Mucosa of stomach (tissue), 1 donor: ENCODE measurements around the gene TIMM17A.
"Not testable (repeated sequence)": the region's sequence is repeated elsewhere in the genome, so short reads cannot be mapped to it uniquely, and the experiment has no call there.

Experiments used
- H3K27me3 ChIP-seq: one replicate; pipeline ENCODE4 v1.7.0; 2013; ENCODE audit warnings: mild to moderate bottlenecking, low read length; ENCODE audit not compliant: control insufficient read depth, insufficient read depth
- H3K36me3 ChIP-seq: one replicate; pipeline ENCODE4 v1.7.0; 2013; ENCODE audit warnings: low read length; ENCODE audit not compliant: control insufficient read depth, insufficient read depth
- H3K4me1 ChIP-seq: one replicate; pipeline ENCODE4 v1.7.0; 2013; ENCODE audit warnings: mild to moderate bottlenecking, low read length; ENCODE audit not compliant: control insufficient read depth, insufficient read depth
- H3K4me3 ChIP-seq: one replicate; pipeline ENCODE4 v1.7.0; 2013; ENCODE audit warnings: low read length
- H3K9ac ChIP-seq: one replicate; pipeline ENCODE4 v1.7.0; 2013; ENCODE audit warnings: mild to moderate bottlenecking, low read length, moderate library complexity
- H3K9me3 ChIP-seq: one replicate; pipeline ENCODE4 v1.7.0; 2013; ENCODE audit warnings: mild to moderate bottlenecking, low read length, moderate library complexity; ENCODE audit not compliant: control insufficient read depth
- donor health status: Pancreatic carcinoma.

TIMM17A gene

GRCh38 chr1:201944002-201944401 lies 11.3 kb upstream of the TIMM17A start:
- H3K9me3 ChIP-seq, result no peaks in the 10 kb centered on the region
- H3K27me3 ChIP-seq, result peaks cover 33% of the 10 kb centered on the region
- H3K9ac ChIP-seq, result peak overlapping the region; percentile 10
- no peaks in the 10 kb centered on the region for H3K36me3 ChIP-seq
- H3K4me3 ChIP-seq, result no peak overlapping the region
- H3K4me1 ChIP-seq, result peaks cover 20% of the 10 kb centered on the region

- Histone ChIP-seq H3K27me3 (peaks cover 33% of the 10 kb centered on the region), H3K4me1 (peaks cover 14% of the 10 kb centered on the region), H3K4me3 (no peak overlapping the region), H3K9me3 (no peaks in the 10 kb centered on the region), H3K9ac (no peak overlapping the region), H3K36me3 (no peaks in the 10 kb centered on the region)
These were observed 10.7 kb upstream of the TIMM17A start for GRCh38 chr1:201944639-201945038.

GRCh38 chr1:201945157-201945556 lies 10.1 kb upstream of the TIMM17A start:
- peak overlapping the region; percentile 76 for H3K9ac ChIP-seq
- H3K36me3 ChIP-seq, result no peaks in the 10 kb centered on the region
- no peak overlapping the region for H3K4me3 ChIP-seq
- H3K27me3 ChIP-seq, result peaks cover 33% of the 10 kb centered on the region
- peaks cover 10% of the 10 kb centered on the region for H3K4me1 ChIP-seq
- H3K9me3 ChIP-seq, result no peaks in the 10 kb centered on the region

- H3K36me3 ChIP-seq, result no peaks in the 10 kb centered on the region
- H3K9me3 ChIP-seq, result no peaks in the 10 kb centered on the region
- H3K4me3 ChIP-seq, result peak overlapping the region; percentile 28
- peaks cover 10% of the 10 kb centered on the region for H3K4me1 ChIP-seq
- H3K27me3 ChIP-seq, result peaks cover 33% of the 10 kb centered on the region
- peak overlapping the region; percentile 76 for H3K9ac ChIP-seq
These were observed 9.5 kb upstream of the TIMM17A start for GRCh38 chr1:201945863-201946223.

- H3K27me3 ChIP-seq, result peaks cover 33% of the 10 kb centered on the region
- H3K4me1 ChIP-seq, result peaks cover 10% of the 10 kb centered on the region
- no peaks in the 10 kb centered on the region for H3K36me3 ChIP-seq
- no peaks in the 10 kb centered on the region for H3K9me3 ChIP-seq
- peak within 1 kb of the TSS; percentile 76 for H3K9ac ChIP-seq
- H3K4me3 ChIP-seq, result peak within 1 kb of the TSS; percentile 28
These were observed 8.9 kb upstream of the TIMM17A start, which contains the start of gene LMOD1 for GRCh38 chr1:201946224-201946908. LMOD1 (minus strand) TSS chr1:201946548; CDS start chr1:201946340, 208 bp downstream.

- Histone ChIP-seq H3K9me3 (no peaks in the 10 kb centered on the region), H3K4me1 (peaks cover 10% of the 10 kb centered on the region), H3K27me3 (peaks cover 33% of the 10 kb centered on the region), H3K9ac (no peak overlapping the region), H3K4me3 (no peak overlapping the region), H3K36me3 (no peaks in the 10 kb centered on the region)
These were observed 7.7 kb upstream of the TIMM17A start for GRCh38 chr1:201947697-201948008.

GRCh38 chr1:201949491-201949890 lies 5.8 kb upstream of the TIMM17A start:
- no peak overlapping the region for H3K9ac ChIP-seq
- H3K36me3 ChIP-seq, result no peaks in the 10 kb centered on the region
- H3K4me3 ChIP-seq, result no peak overlapping the region
- H3K4me1 ChIP-seq, result peaks cover 10% of the 10 kb centered on the region
- H3K27me3 ChIP-seq, result peaks cover 33% of the 10 kb centered on the region
- H3K9me3 ChIP-seq, result no peaks in the 10 kb centered on the region

GRCh38 chr1:201954263-201955008 lies 867 bp upstream of the TIMM17A start:
- Histone ChIP-seq H3K36me3 (no peaks in the 10 kb centered on the region), H3K9ac (peak overlapping the region; percentile 98), H3K27me3 (no peaks in the 10 kb centered on the region), H3K4me1 (no peaks in the 10 kb centered on the region), H3K4me3 (peak overlapping the region; percentile 99), H3K9me3 (no peaks in the 10 kb centered on the region)

- H3K9me3 ChIP-seq, result no peaks in the 10 kb centered on the region
- H3K4me1 ChIP-seq, result no peaks in the 10 kb centered on the region
- peak overlapping the region; percentile 98 for H3K9ac ChIP-seq
- H3K4me3 ChIP-seq, result peak overlapping the region; percentile 99
- H3K27me3 ChIP-seq, result no peaks in the 10 kb centered on the region
- H3K36me3 ChIP-seq, result no peaks in the 10 kb centered on the region
These were observed 433 bp downstream of the TIMM17A start for GRCh38 chr1:201955729-201956143.

GRCh38 chr1:201958348-201958747 lies 3.0 kb downstream of the TIMM17A start:
- H3K36me3 ChIP-seq, result no peaks in the 10 kb centered on the region
- no peak overlapping the region for H3K9ac ChIP-seq
- H3K9me3 ChIP-seq, result no peaks in the 10 kb centered on the region
- H3K4me1 ChIP-seq, result no peaks in the 10 kb centered on the region
- H3K27me3 ChIP-seq, result no peaks in the 10 kb centered on the region
- no peak overlapping the region for H3K4me3 ChIP-seq

- H3K4me1 ChIP-seq, H3K4me3 ChIP-seq, H3K9ac ChIP-seq, H3K36me3 ChIP-seq, H3K9me3 ChIP-seq, H3K27me3 ChIP-seq: not testable (repeated sequence)
These were observed 7.1 kb downstream of the TIMM17A start for GRCh38 chr1:201962382-201962781.

GRCh38 chr1:201964261-201964660 lies 9.0 kb downstream of the TIMM17A start:
- Histone ChIP-seq H3K36me3 (no peaks in the 10 kb centered on the region), H3K4me1 (no peaks in the 10 kb centered on the region), H3K4me3 (no peak overlapping the region), H3K9me3 (no peaks in the 10 kb centered on the region), H3K9ac (no peak overlapping the region), H3K27me3 (no peaks in the 10 kb centered on the region)
